Activated CD4-positive, alpha-beta T cell treated with anti-CD3 and anti-CD28 coated beads, Interleukin-2, amount 10 ng/mL, durations not matched to agents 7 days and 5 days (primary cell): Measurements from ENCODE around the gene ASAP2. TPM values are rescaled to one million over a fixed set of nuclear protein-coding genes. Genes with fewer than 3 reads are reported as not detected.

Experiments
- CTCF ChIA-PET: fragments of 350-600 bp; sonication (Branson Sonifier 250); formaldehyde crosslinking; loops from one replicate; lab custom pipeline; 2021; ENCODE audit warnings: antibody characterized with exemption; lab: Charles Lee
- POLR2A ChIA-PET: fragments of 350-600 bp; sonication (Branson Sonifier 250); formaldehyde crosslinking; loops from one replicate; lab custom pipeline; 2021; ENCODE audit warnings: antibody characterized with exemption; lab: Charles Lee
- DNase-seq: peaks from one replicate; pipeline ENCODE4 v3.0.0-alpha.2; 2020
- H3K27ac Mint-ChIP-seq: one replicate; pipeline ENCODE4 v1.8.0; 2021; ENCODE audit warnings: mild to moderate bottlenecking, moderate library complexity, mixed read lengths
- H3K27me3 Mint-ChIP-seq: one replicate; pipeline ENCODE4 v1.8.0; 2021; ENCODE audit warnings: mixed read lengths
- H3K36me3 Mint-ChIP-seq: one replicate; pipeline ENCODE4 v1.8.0; 2021; ENCODE audit warnings: low read depth, mixed read lengths
- H3K4me1 Mint-ChIP-seq: one replicate; pipeline ENCODE4 v1.8.0; 2021; ENCODE audit warnings: mixed read lengths
- H3K4me3 Mint-ChIP-seq: one replicate; pipeline ENCODE4 v1.8.0; 2021; ENCODE audit warnings: mild to moderate bottlenecking, moderate library complexity, mixed read lengths
- H3K9me3 Mint-ChIP-seq: one replicate; pipeline ENCODE4 v1.8.0; 2021; ENCODE audit warnings: mixed read lengths
- total RNA-seq, 2 experiments: library from RNA; stranded (reverse); gene quantifications; one replicate each; pipeline ENCODE4 v1.2.3, GENCODE V29; 2021

Gene ASAP2
- total RNA-seq, 2 experiments from 2014 or later: 0.17 to 0.25 TPM

GRCh38 chr2:9294764-9295163, 88.2 kb downstream of the ASAP2 start:
- CTCF ChIA-PET: no interaction called here
- POLR2A ChIA-PET: no interaction called here

GRCh38 chr2:9296559-9296958, 89.9 kb downstream of the ASAP2 start:
- DNase-seq: no peak
- no peaks in the 10 kb centered on the region for H3K4me1 Mint-ChIP-seq
- no peak overlapping the region for H3K4me3 Mint-ChIP-seq
- no peaks in the 10 kb centered on the region for H3K9me3 Mint-ChIP-seq
- no peaks in the 10 kb centered on the region for H3K36me3 Mint-ChIP-seq
- no peak overlapping the region for H3K27ac Mint-ChIP-seq
- ChIA-PET CTCF (interaction anchor here (0.6 to 1.3 kb wide), 2 partner anchors 14 to 82 kb away, joined by 3 to 4 read pairs; no protein-coding TSS in a partner anchor), POLR2A (no interaction called here)
- no peaks in the 10 kb centered on the region for H3K27me3 Mint-ChIP-seq

More at GRCh38 chr2:9294764-9295163, 88.2 kb downstream of the ASAP2 start:
- H3K27ac Mint-ChIP-seq: no peak overlapping the region
- H3K36me3 Mint-ChIP-seq: no peaks in the 10 kb centered on the region
- H3K4me1 Mint-ChIP-seq: no peaks in the 10 kb centered on the region
- H3K27me3 Mint-ChIP-seq: no peaks in the 10 kb centered on the region
- no peak for DNase-seq
- H3K4me3 Mint-ChIP-seq: no peak overlapping the region
- H3K9me3 Mint-ChIP-seq: no peaks in the 10 kb centered on the region

GRCh38 chr2:9297156-9297555, 90.5 kb downstream of the ASAP2 start:
- Mint-ChIP-seq H3K4me1 (no peaks in the 10 kb centered on the region), H3K27ac (no peak overlapping the region), H3K9me3 (no peaks in the 10 kb centered on the region), H3K27me3 (no peaks in the 10 kb centered on the region), H3K36me3 (no peaks in the 10 kb centered on the region), H3K4me3 (no peak overlapping the region)
- CTCF ChIA-PET: interaction anchor here (0.6 to 1.4 kb wide), 4 partner anchors 9 to 1441 kb away, joined by 3 to 4 read pairs (median 3); no protein-coding TSS in a partner anchor
- POLR2A ChIA-PET: no interaction called here
- no peak for DNase-seq

- Mint-ChIP-seq H3K9me3 (no peaks in the 10 kb centered on the region), H3K4me1 (no peaks in the 10 kb centered on the region), H3K27ac (no peak overlapping the region), H3K27me3 (no peaks in the 10 kb centered on the region), H3K36me3 (no peaks in the 10 kb centered on the region), H3K4me3 (no peak overlapping the region)
- CTCF ChIA-PET: interaction anchor here (0.6 to 1.4 kb wide), 3 partner anchors 9 to 1441 kb away, joined by 3 read pairs; no protein-coding TSS in a partner anchor
- POLR2A ChIA-PET: no interaction called here
- DNase-seq: no peak
Observed at GRCh38 chr2:9297807-9298206, 91.2 kb downstream of the ASAP2 start.

- H3K27me3 Mint-ChIP-seq: no peaks in the 10 kb centered on the region
- POLR2A ChIA-PET: no interaction called here
- no peak for DNase-seq
- no peak overlapping the region for H3K4me3 Mint-ChIP-seq
- no peaks in the 10 kb centered on the region for H3K36me3 Mint-ChIP-seq
- CTCF ChIA-PET: interaction anchor here (1.2 to 1.4 kb wide), 2 partner anchors 10 to 409 kb away, joined by 3 read pairs; no protein-coding TSS in a partner anchor
- no peaks in the 10 kb centered on the region for H3K9me3 Mint-ChIP-seq
- no peaks in the 10 kb centered on the region for H3K4me1 Mint-ChIP-seq
- no peak overlapping the region for H3K27ac Mint-ChIP-seq
Observed at GRCh38 chr2:9298583-9298982, 92.0 kb downstream of the ASAP2 start.

GRCh38 chr2:9299161-9300100, 92.8 kb downstream of the ASAP2 start:
- Mint-ChIP-seq H3K4me3 (no peak overlapping the region), H3K4me1 (no peaks in the 10 kb centered on the region), H3K9me3 (no peaks in the 10 kb centered on the region), H3K27ac (no peak overlapping the region), H3K36me3 (no peaks in the 10 kb centered on the region), H3K27me3 (no peaks in the 10 kb centered on the region)
- no peak for DNase-seq
- ChIA-PET CTCF (no interaction called here), POLR2A (no interaction called here)

GRCh38 chr2:9300214-9300613, 93.6 kb downstream of the ASAP2 start:
- DNase-seq: no peak
- Mint-ChIP-seq H3K36me3 (no peaks in the 10 kb centered on the region), H3K27me3 (no peaks in the 10 kb centered on the region), H3K4me3 (no peak overlapping the region), H3K4me1 (no peaks in the 10 kb centered on the region), H3K9me3 (no peaks in the 10 kb centered on the region), H3K27ac (no peak overlapping the region)
- CTCF ChIA-PET: no interaction called here
- POLR2A ChIA-PET: no interaction called here

GRCh38 chr2:9300829-9301453, 94.3 kb downstream of the ASAP2 start:
- no peaks in the 10 kb centered on the region for H3K9me3 Mint-ChIP-seq
- H3K36me3 Mint-ChIP-seq: no peaks in the 10 kb centered on the region
- no peak overlapping the region for H3K4me3 Mint-ChIP-seq
- no peaks in the 10 kb centered on the region for H3K27me3 Mint-ChIP-seq
- no peak overlapping the region for H3K27ac Mint-ChIP-seq
- ChIA-PET CTCF (interaction anchor here (1.0 kb wide), 1 partner anchor 10 kb away, joined by 4 read pairs; no protein-coding TSS in a partner anchor), POLR2A (no interaction called here)
- H3K4me1 Mint-ChIP-seq: no peaks in the 10 kb centered on the region
- no peak for DNase-seq

GRCh38 chr2:9302755-9303154, 96.1 kb downstream of the ASAP2 start:
- no peaks in the 10 kb centered on the region for H3K4me1 Mint-ChIP-seq
- H3K27me3 Mint-ChIP-seq: no peaks in the 10 kb centered on the region
- no peak overlapping the region for H3K4me3 Mint-ChIP-seq
- DNase-seq: no peak
- no peaks in the 10 kb centered on the region for H3K36me3 Mint-ChIP-seq
- CTCF ChIA-PET: interaction anchor here (0.5 to 1.0 kb wide), 2 partner anchors 75 to 1649 kb away, joined by 3 read pairs; no protein-coding TSS in a partner anchor
- POLR2A ChIA-PET: no interaction called here
- H3K27ac Mint-ChIP-seq: no peak overlapping the region
- H3K9me3 Mint-ChIP-seq: no peaks in the 10 kb centered on the region

GRCh38 chr2:9303528-9304225, 97.1 kb downstream of the ASAP2 start:
- H3K27ac Mint-ChIP-seq: no peak overlapping the region
- POLR2A ChIA-PET: no interaction called here
- no peaks in the 10 kb centered on the region for H3K36me3 Mint-ChIP-seq
- no peaks in the 10 kb centered on the region for H3K4me1 Mint-ChIP-seq
- no peaks in the 10 kb centered on the region for H3K27me3 Mint-ChIP-seq
- no peaks in the 10 kb centered on the region for H3K9me3 Mint-ChIP-seq
- CTCF ChIA-PET: interaction anchor here (1.0 kb wide), 1 partner anchor 1648 kb away, joined by 3 read pairs; no protein-coding TSS in a partner anchor
- no peak for DNase-seq
- no peak overlapping the region for H3K4me3 Mint-ChIP-seq

- no peak for DNase-seq
- Mint-ChIP-seq H3K36me3 (no peaks in the 10 kb centered on the region), H3K4me1 (peaks cover 1% of the 10 kb centered on the region), H3K9me3 (no peaks in the 10 kb centered on the region), H3K27ac (no peak overlapping the region), H3K27me3 (no peaks in the 10 kb centered on the region), H3K4me3 (no peak overlapping the region)
- ChIA-PET CTCF (no interaction called here), POLR2A (no interaction called here)
Observed at GRCh38 chr2:9306911-9307310, 100.3 kb downstream of the ASAP2 start.

GRCh38 chr2:9307535-9307934, 100.9 kb downstream of the ASAP2 start:
- CTCF ChIA-PET: no interaction called here
- no peak overlapping the region for H3K27ac Mint-ChIP-seq
- H3K9me3 Mint-ChIP-seq: no peaks in the 10 kb centered on the region
- POLR2A ChIA-PET: no interaction called here
- DNase-seq: no peak
- H3K4me1 Mint-ChIP-seq: peaks cover 1% of the 10 kb centered on the region
- no peak overlapping the region for H3K4me3 Mint-ChIP-seq
- no peaks in the 10 kb centered on the region for H3K27me3 Mint-ChIP-seq
- no peaks in the 10 kb centered on the region for H3K36me3 Mint-ChIP-seq
